OCI-LY7 (cell line): ENCODE data around the gene LHFPL6. TPM values are rescaled to one million over a fixed set of nuclear protein-coding genes. Genes with fewer than 3 reads are reported as not detected.
A peak's percentile ranks its signal among the peaks of the same experiment; 100 is the strongest.

Experiments
- BruUV-seq: library from RNA; stranded (reverse); fragments of 400-500 nt; replicated peaks from 2 replicates; lab custom pipeline; 2021; lab: Mats Ljungman, UMichigan
- CTCF ChIA-PET: fragments of 300-600 bp; sonication (Branson Sonifier 250); formaldehyde crosslinking; loops from one replicate; lab custom pipeline; 2022; ENCODE audit warnings: antibody characterized with exemption; ENCODE audit not compliant: unreplicated experiment; lab: Charles Lee
- POLR2A ChIA-PET: fragments of 300-600 bp; sonication (Branson Sonifier 250); formaldehyde crosslinking; loops from one replicate; lab custom pipeline; 2022; ENCODE audit warnings: antibody characterized with exemption; lab: Charles Lee
- DNase-seq: peaks from one replicate; pipeline ENCODE4 v3.0.0-alpha.2; 2015; ENCODE audit warnings: low spot score
- H2AFZ ChIP-seq: fragments of 200-600 bp; sonication (generic), shearing (Covaris generic); 2 replicates; pipeline ENCODE4 v1.6.1; 2014; ENCODE audit warnings: mild to moderate bottlenecking, antibody characterized with exemption, low read length, moderate library complexity
- H3K27ac ChIP-seq: fragments of 200-600 bp; sonication (generic); 2 replicates; pipeline ENCODE4 v1.5.1; 2014; ENCODE audit warnings: mixed run types, low read depth, mild to moderate bottlenecking, moderate library complexity, low read length, inconsistent platforms; ENCODE audit not compliant: poor library complexity, severe bottlenecking
- H3K36me3 ChIP-seq: fragments of 200-600 bp; sonication (generic); 2 replicates; pipeline ENCODE4 v1.6.1; 2014; ENCODE audit warnings: mild to moderate bottlenecking, antibody characterized with exemption, low read length, moderate library complexity, mixed read lengths; ENCODE audit not compliant: insufficient read depth
- H3K4me1 ChIP-seq: fragments of 200-600 bp; sonication (generic); 2 replicates; pipeline ENCODE4 v1.5.1; 2014; ENCODE audit warnings: mild to moderate bottlenecking, low read length; ENCODE audit not compliant: insufficient read depth, poor library complexity, severe bottlenecking
- H3K4me2 ChIP-seq: fragments of 200-600 bp; sonication (generic); 2 replicates; pipeline ENCODE4 v1.6.1; 2014; ENCODE audit warnings: mild to moderate bottlenecking, low read length
- H3K4me3 ChIP-seq: fragments of 200-600 bp; sonication (generic); 2 replicates; pipeline ENCODE4 v1.5.1; 2014; ENCODE audit warnings: mild to moderate bottlenecking, low read depth, low read length; ENCODE audit not compliant: poor library complexity, severe bottlenecking
- H3K79me2 ChIP-seq: fragments of 200-600 bp; sonication (generic); 2 replicates; pipeline ENCODE4 v1.6.1; 2016; ENCODE audit warnings: low read depth, mild to moderate bottlenecking, low read length, moderate library complexity, mixed read lengths; ENCODE audit not compliant: insufficient read depth
- H3K9me2 ChIP-seq: fragments of 200-600 bp; sonication (generic); 2 replicates; pipeline ENCODE4 v1.6.1; 2016; ENCODE audit warnings: mild to moderate bottlenecking, low read length, mixed read lengths; ENCODE audit not compliant: insufficient read depth
- H3K9me3 ChIP-seq: fragments of 200-600 bp; sonication (generic); 2 replicates; pipeline ENCODE4 v1.6.1; 2014; ENCODE audit warnings: mild to moderate bottlenecking, mixed run types, low read length, mixed read lengths
- H4K20me1 ChIP-seq: fragments of 200-600 bp; sonication (generic); 2 replicates; pipeline ENCODE4 v1.6.1; 2014; ENCODE audit warnings: mild to moderate bottlenecking, antibody characterized with exemption, low read length, moderate library complexity, mixed read lengths; ENCODE audit not compliant: insufficient read depth
- CTCF ChIP-seq: fragments of 200-600 bp; sonication (generic); conservative IDR thresholded peaks from 2 replicates; pipeline ENCODE4 v1.5.1; 2014; ENCODE audit warnings: mild to moderate bottlenecking, antibody characterized with exemption, low read length, moderate library complexity, mixed read lengths
- EZH2phosphoT487 ChIP-seq: fragments of 200-600 bp; sonication (generic); IDR thresholded peaks from 2 replicates; pipeline ENCODE4 v1.6.1; 2018; ENCODE audit warnings: low read depth, borderline replicate concordance, mild to moderate bottlenecking, mixed run types, antibody characterized with exemption, low read length, moderate library complexity, mixed read lengths
- intact Hi-C: fragments of 100-400 bp; cut with micrococcal nuclease; formaldehyde crosslinking; loops from one replicate; pipeline ENCODE4 v1.10.0; 2022; ENCODE audit not compliant: unreplicated experiment
- total RNA-seq, 2 experiments: library from RNA; depleted of rRNA in 1 of 2; stranded (reverse); fragments of >200 nt in 1 of 2; shearing (Covaris generic) in 1 of 2; gene quantifications; 2 replicates each; pipeline ENCODE4 v1.2.3, GENCODE V29; 2014 to 2022

Gene LHFPL6
- total RNA-seq, 2 experiments from 2014 or later = 15.1 to 27.7 TPM

GRCh38 chr13:39618561-39618960 is 15.6 kb upstream of the LHFPL6 start:
- intact Hi-C loops = no loop called here
- ChIA-PET CTCF (no interaction called here), POLR2A (no interaction called here)
- Histone ChIP-seq H4K20me1 (no peaks in the 10 kb centered on the region), H3K4me3 (no peak overlapping the region), H3K9me2 (no peaks in the 10 kb centered on the region), H3K9me3 (no peaks in the 10 kb centered on the region), H3K4me2 (no peak overlapping the region), H3K27ac (no peak overlapping the region), H2AFZ (no peak overlapping the region), H3K36me3 (no peaks in the 10 kb centered on the region), H3K4me1 (no peaks in the 10 kb centered on the region), H3K79me2 (no peaks in the 10 kb centered on the region)
- no peak for DNase-seq
- no TSS peak for BruUV-seq
- no peak for TF ChIP-seq EZH2phosphoT487
- no peak for TF ChIP-seq CTCF

- Histone ChIP-seq H3K27ac (no peak overlapping the region), H3K79me2 (no peaks in the 10 kb centered on the region), H3K4me1 (no peaks in the 10 kb centered on the region), H3K36me3 (no peaks in the 10 kb centered on the region), H3K9me3 (no peaks in the 10 kb centered on the region), H4K20me1 (no peaks in the 10 kb centered on the region), H2AFZ (no peak overlapping the region), H3K4me2 (no peak overlapping the region), H3K9me2 (no peaks in the 10 kb centered on the region), H3K4me3 (no peak overlapping the region)
- BruUV-seq = no TSS peak
- no peak for TF ChIP-seq EZH2phosphoT487
- peak; percentile 95 for TF ChIP-seq CTCF
- DNase-seq = peak; percentile 83
- ChIA-PET POLR2A (interaction anchor here (0.6 to 1.0 kb wide), 4 partner anchors 30 to 1082 kb away, joined by 3 to 11 read pairs (median 4); no protein-coding TSS in a partner anchor), CTCF (interaction anchor here (1.1 kb wide), 1 partner anchor 165 kb away, joined by 5 read pairs; no protein-coding TSS in a partner anchor)
- intact Hi-C loops = loop anchor here (2.0 kb wide), 2 partner anchors 341 to 565 kb away; no protein-coding TSS in a partner anchor
Observed at GRCh38 chr13:39616087-39616694, 13.2 kb upstream of the LHFPL6 start.

- Histone ChIP-seq H3K4me2 (no peak overlapping the region), H3K4me1 (no peaks in the 10 kb centered on the region), H4K20me1 (no peaks in the 10 kb centered on the region), H3K79me2 (no peaks in the 10 kb centered on the region), H3K9me2 (no peaks in the 10 kb centered on the region), H3K36me3 (no peaks in the 10 kb centered on the region), H3K4me3 (no peak overlapping the region), H2AFZ (no peak overlapping the region), H3K27ac (no peak overlapping the region), H3K9me3 (no peaks in the 10 kb centered on the region)
- intact Hi-C loops = loop anchor here (1.0 to 2.0 kb wide), 2 partner anchors 197 to 467 kb away; no protein-coding TSS in a partner anchor
- POLR2A ChIA-PET = interaction anchor here (0.6 to 1.3 kb wide), 5 partner anchors 11 to 336 kb away, joined by 3 to 11 read pairs (median 3); no protein-coding TSS in a partner anchor
- peak; percentile 83 for DNase-seq
- CTCF ChIA-PET = interaction anchor here (1.1 to 1.8 kb wide), 2 partner anchors 197 to 338 kb away, joined by 4 read pairs; no protein-coding TSS in a partner anchor
- TF ChIP-seq CTCF (peak; percentile 99), EZH2phosphoT487 (no peak)
- BruUV-seq = no TSS peak
Observed at GRCh38 chr13:39612023-39612637, 9.1 kb upstream of the LHFPL6 start.
